Thoracic aorta (tissue), 2 donors: Measurements from ENCODE around the gene GFM2. TPM values are rescaled to one million over a fixed set of nuclear protein-coding genes. Genes with fewer than 3 reads are reported as not detected.

Experiments used
- ATAC-seq: fragments of 150-250 bp; one replicate; pipeline ENCODE4 v1.8.0; 2017; ENCODE audit warnings: low read depth; ENCODE audit not compliant: insufficient number of reproducible peaks, low FRiP score
- DNase-seq: peaks from one replicate; pipeline ENCODE4 v3.0.0-alpha.2; 2020; ENCODE audit warnings: low spot score
- H3K27ac ChIP-seq, 2 donors: fragments of 200-600 bp; sonication (generic); 1 replicate in 1 of 2; 2 replicates in 1 of 2; pipeline ENCODE4 v1.5.1; 2016; ENCODE audit warnings: mild to moderate bottlenecking in 2 of 2, moderate library complexity in 2 of 2
- H3K27me3 ChIP-seq: fragments of 200-600 bp; sonication (generic); replicated peaks from 2 replicates; pipeline ENCODE4 v1.6.0; 2016; ENCODE audit warnings: mild to moderate bottlenecking; ENCODE audit not compliant: insufficient read depth
- H3K36me3 ChIP-seq: fragments of 200-600 bp; sonication (generic); one replicate; pipeline ENCODE4 v1.5.1; 2016
- H3K4me1 ChIP-seq, 2 donors: fragments of 200-600 bp; sonication (generic); 1 replicate in 1 of 2; 2 replicates in 1 of 2; pipeline versions ENCODE4 v1.5.1 to v1.6.0; 2016; ENCODE audit warnings: low read depth in 2 of 2, mild to moderate bottlenecking in 1 of 2; ENCODE audit not compliant: control insufficient read depth in 1 of 2
- H3K4me3 ChIP-seq: fragments of 200-600 bp; sonication (generic); 2 replicates; pipeline ENCODE4 v1.5.1; 2016; ENCODE audit warnings: mild to moderate bottlenecking
- H3K9me3 ChIP-seq: fragments of 200-600 bp; sonication (generic); 2 replicates; pipeline ENCODE4 v1.5.1; 2016
- total RNA-seq, 2 donors: library from RNA; depleted of rRNA; stranded (reverse); fragments of >200 nt; gene quantifications; one replicate each; pipeline versions ENCODE4 v1.1.0 to v1.2.3, GENCODE V29; 2016
- TF ChIP-seq, protein P1 (sequence below): fragments of 200-600 bp; sonication (generic); IDR thresholded peaks from one replicate; pipeline ENCODE4 v1.5.1; 2019; ENCODE audit warnings: antibody characterized with exemption

Gene GFM2
- total RNA-seq, 2 donors from 2014 or later = 11.6 to 12.6 TPM

DNA sequence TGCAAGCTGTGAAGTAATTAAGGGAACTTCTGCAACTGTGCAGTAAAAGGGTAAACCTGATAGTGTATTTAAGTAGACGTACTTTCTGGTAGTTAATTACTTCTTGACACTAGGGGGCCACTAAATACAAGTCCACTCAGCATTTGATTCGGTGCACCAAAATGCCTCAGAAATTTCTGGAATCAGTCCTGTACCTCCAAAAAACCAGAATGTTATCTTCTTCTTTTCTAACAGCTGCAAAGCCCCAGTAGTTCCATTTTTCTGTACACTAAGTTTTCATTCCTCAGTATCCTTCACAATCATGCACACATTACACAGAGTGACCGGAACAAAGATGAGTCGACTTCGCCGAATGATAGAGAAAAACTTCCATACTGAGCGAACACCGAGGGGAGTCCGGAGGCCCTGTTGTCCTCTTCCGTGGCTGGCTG lies 484 bp downstream of the GFM2 start:
- TF ChIP-seq, protein P1, sequence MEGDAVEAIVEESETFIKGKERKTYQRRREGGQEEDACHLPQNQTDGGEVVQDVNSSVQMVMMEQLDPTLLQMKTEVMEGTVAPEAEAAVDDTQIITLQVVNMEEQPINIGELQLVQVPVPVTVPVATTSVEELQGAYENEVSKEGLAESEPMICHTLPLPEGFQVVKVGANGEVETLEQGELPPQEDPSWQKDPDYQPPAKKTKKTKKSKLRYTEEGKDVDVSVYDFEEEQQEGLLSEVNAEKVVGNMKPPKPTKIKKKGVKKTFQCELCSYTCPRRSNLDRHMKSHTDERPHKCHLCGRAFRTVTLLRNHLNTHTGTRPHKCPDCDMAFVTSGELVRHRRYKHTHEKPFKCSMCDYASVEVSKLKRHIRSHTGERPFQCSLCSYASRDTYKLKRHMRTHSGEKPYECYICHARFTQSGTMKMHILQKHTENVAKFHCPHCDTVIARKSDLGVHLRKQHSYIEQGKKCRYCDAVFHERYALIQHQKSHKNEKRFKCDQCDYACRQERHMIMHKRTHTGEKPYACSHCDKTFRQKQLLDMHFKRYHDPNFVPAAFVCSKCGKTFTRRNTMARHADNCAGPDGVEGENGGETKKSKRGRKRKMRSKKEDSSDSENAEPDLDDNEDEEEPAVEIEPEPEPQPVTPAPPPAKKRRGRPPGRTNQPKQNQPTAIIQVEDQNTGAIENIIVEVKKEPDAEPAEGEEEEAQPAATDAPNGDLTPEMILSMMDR = peak; percentile 53
- ATAC-seq = no peak
- no peak for DNase-seq

DNA sequence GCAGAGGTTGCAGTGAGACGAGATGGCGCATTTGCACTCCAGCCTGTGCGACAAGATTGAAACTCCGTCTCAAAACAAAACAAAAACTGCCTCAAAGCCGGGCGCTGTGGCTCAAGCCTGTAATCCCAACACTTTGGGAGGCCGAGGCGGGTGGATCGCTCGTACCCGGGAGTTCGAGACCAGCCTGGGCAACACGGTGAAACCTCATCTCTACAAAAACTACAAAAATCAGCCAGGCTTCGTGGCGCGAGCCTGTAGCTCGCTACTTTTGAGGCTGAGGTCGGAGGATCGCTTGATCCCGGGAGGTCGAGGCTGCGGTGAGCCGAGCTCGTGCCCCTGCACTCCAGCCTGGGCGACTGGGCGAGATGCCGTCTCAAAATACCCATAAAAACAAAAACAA lies 988 bp downstream of the GFM2 start:
- ATAC-seq = no peak
- Histone ChIP-seq H3K27ac (no peak overlapping the region), H3K27me3 (no peaks in the 10 kb centered on the region), H3K9me3 (no peaks in the 10 kb centered on the region), H3K36me3 (peaks cover 16% of the 10 kb centered on the region), H3K4me3 (peak overlapping the region; percentile 88), H3K4me1 (peaks cover 12 to 26% of the 10 kb centered on the region in 2 donors)
- TF ChIP-seq, protein P1 = no peak
- no peak for DNase-seq

More for the DNA sequence above, 484 bp downstream of the GFM2 start:
- H3K9me3 ChIP-seq = no peaks in the 10 kb centered on the region
- peak overlapping the region; percentile 70 to 75 for H3K27ac ChIP-seq
- no peaks in the 10 kb centered on the region for H3K27me3 ChIP-seq
- H3K36me3 ChIP-seq = peaks cover 21% of the 10 kb centered on the region
- peaks cover 12 to 26% of the 10 kb centered on the region in 2 donors for H3K4me1 ChIP-seq
- peak overlapping the region; percentile 88 for H3K4me3 ChIP-seq

DNA sequence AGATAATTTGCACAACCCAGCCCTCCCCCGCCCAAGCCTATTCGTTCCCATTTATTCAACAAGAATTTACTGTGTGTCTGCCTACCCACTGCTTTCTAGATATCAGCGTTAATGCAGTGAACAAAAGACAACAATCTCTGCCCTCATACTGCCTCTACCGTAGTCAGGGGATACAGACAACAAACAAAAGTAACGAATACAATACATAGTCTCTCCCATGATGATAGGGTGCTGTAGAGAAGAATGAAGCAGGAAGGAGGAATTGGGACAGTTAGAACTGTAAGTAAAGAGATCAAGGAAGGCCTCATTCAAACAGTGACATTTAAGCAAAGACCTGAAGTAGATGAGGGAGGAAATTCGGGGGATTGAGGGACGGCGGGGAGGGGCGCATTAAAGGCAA lies 1.7 kb downstream of the GFM2 start:
- H3K9me3 ChIP-seq = no peaks in the 10 kb centered on the region
- no peak overlapping the region for H3K27ac ChIP-seq
- no peaks in the 10 kb centered on the region for H3K27me3 ChIP-seq
- no peak for DNase-seq
- peaks cover 12 to 26% of the 10 kb centered on the region in 2 donors for H3K4me1 ChIP-seq
- H3K4me3 ChIP-seq = no peak overlapping the region
- H3K36me3 ChIP-seq = peaks cover 10% of the 10 kb centered on the region
- ATAC-seq = no peak
- TF ChIP-seq, protein P1 = no peak

DNA sequence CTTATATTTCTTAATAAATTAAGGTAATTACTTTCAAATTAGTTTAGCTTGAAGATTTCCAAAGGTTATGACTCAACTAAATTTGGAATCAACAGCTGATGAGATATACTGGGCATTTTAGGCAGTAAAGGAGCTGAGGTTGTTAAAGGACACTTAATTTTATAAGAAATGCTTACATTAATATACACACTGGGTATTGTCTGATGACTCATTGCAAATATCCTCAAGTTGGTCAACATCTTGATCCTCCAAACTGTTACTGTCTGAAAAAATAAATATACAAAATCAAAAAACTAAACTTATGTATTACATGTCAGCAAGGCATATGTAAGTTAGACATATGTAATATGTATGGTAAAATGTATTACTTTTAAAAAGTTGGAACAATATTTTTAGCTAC lies 3.4 kb downstream of the GFM2 start:
- Histone ChIP-seq H3K27me3 (no peaks in the 10 kb centered on the region), H3K9me3 (no peaks in the 10 kb centered on the region), H3K27ac (no peak overlapping the region), H3K36me3 (peaks cover 2% of the 10 kb centered on the region), H3K4me3 (no peak overlapping the region), H3K4me1 (peaks cover 12 to 25% of the 10 kb centered on the region in 2 donors)
- ATAC-seq (no peak), DNase-seq (no peak)
- TF ChIP-seq, protein P1 = no peak

DNA sequence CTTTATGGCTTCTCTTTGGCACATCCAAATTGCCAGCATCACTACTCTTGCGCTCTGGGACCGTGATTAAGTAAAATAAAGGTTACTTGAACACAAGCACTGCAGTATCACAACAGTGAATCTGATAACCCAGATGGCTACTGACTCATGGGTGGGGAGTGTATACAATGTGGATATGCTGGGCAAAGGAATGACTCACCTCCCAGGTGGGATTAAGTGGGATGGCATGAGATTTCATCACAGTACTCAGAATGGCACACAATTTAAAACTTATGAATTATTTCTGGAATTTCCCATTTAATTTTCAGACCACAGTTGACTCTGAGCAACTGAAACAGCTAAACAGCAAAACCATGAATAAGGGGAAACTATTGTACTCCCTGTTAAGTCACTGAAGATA lies 4.3 kb downstream of the GFM2 start:
- Histone ChIP-seq H3K27ac (no peak overlapping the region), H3K36me3 (peaks cover 2% of the 10 kb centered on the region), H3K27me3 (no peaks in the 10 kb centered on the region), H3K4me1 (peaks cover 7 to 16% of the 10 kb centered on the region in 2 donors), H3K9me3 (no peaks in the 10 kb centered on the region), H3K4me3 (no peak overlapping the region)
- no peak for ATAC-seq
- no peak for DNase-seq
- TF ChIP-seq, protein P1 = no peak
